A375 (cell line): Measurements from ENCODE around the gene SAAL1. TPM values are rescaled to one million over a fixed set of nuclear protein-coding genes. Genes with fewer than 3 reads are reported as not detected.

Experiments
- small RNA-seq: library from RNA; depleted of rRNA; stranded (forward); fragments of <200 nt; gene quantifications from one replicate; pipeline ENCODE3, GENCODE V24; 2014
- total RNA-seq: library from RNA; depleted of rRNA; stranded (reverse); fragments of >200 nt; shearing (Covaris generic); gene quantifications from 2 replicates; pipeline ENCODE4 v1.2.3, GENCODE V29; 2014; rRNA removed

Gene SAAL1, protein sequence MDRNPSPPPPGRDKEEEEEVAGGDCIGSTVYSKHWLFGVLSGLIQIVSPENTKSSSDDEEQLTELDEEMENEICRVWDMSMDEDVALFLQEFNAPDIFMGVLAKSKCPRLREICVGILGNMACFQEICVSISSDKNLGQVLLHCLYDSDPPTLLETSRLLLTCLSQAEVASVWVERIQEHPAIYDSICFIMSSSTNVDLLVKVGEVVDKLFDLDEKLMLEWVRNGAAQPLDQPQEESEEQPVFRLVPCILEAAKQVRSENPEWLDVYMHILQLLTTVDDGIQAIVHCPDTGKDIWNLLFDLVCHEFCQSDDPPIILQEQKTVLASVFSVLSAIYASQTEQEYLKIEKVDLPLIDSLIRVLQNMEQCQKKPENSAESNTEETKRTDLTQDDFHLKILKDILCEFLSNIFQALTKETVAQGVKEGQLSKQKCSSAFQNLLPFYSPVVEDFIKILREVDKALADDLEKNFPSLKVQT
- 49.8 and 55.0 TPM in 2 replicates for total RNA-seq

GRCh38 chr11:18105802-18106574 lies at the start of gene SAAL1:
Gene SAAL1, minus strand, starts transcription at chr11:18106082. Its CDS starts 41 bp downstream, at chr11:18106041.

GRCh38 chr11:18132341-18132740 lies 26.5 kb upstream of the SAAL1 start, which contains the start of gene MRGPRX3:
Gene MRGPRX3, plus strand, starts transcription at chr11:18132571. Its CDS starts 4,632 bp downstream, at chr11:18137203.

GRCh38 chr11:18046116-18046777 lies 59.6 kb downstream of the SAAL1 start, which contains the start of gene TPH1:
Gene TPH1, minus strand, starts transcription at chr11:18046269. Its CDS starts 5,507 bp downstream, at chr11:18040762.

Small RNA genes lying within 50 kb of the gene (small RNA-seq; reads per million reads assigned to genes)
- gene HIGD1AP5: not detected

Other genes with a start within 250 kb of the SAAL1 start
- 24.8 and 27.6 TPM in 2 replicates for gene SERGEF, start 93.0 kb downstream of the SAAL1 start, total RNA-seq
- 0.29 and 1.5 TPM in 2 replicates for gene TPH1, start 59.8 kb downstream of the SAAL1 start, total RNA-seq
- gene MRGPRX3, start 26.5 kb upstream of the SAAL1 start, total RNA-seq: 0.15 and 0.90 TPM in 2 replicates
- gene MRGPRX4, start 66.8 kb upstream of the SAAL1 start, total RNA-seq: 1.2 and 1.5 TPM in 2 replicates
- not detected in 2 replicates for gene SAA4, start 130.7 kb upstream of the SAAL1 start, total RNA-seq
- 0.60 TPM in 1 of 2 replicates, not detected in the other for gene SAA2, start 142.6 kb upstream of the SAAL1 start, total RNA-seq
- gene SAA1, start 160.2 kb upstream of the SAAL1 start, total RNA-seq: not detected in 2 replicates
- 33.8 and 33.9 TPM in 2 replicates for gene HPS5, start 216.1 kb upstream of the SAAL1 start, total RNA-seq
- gene GTF2H1, start 216.5 kb upstream of the SAAL1 start, total RNA-seq: 33.3 and 33.5 TPM in 2 replicates